ENCODE data around the gene FAAP100.
"Not testable (repeated sequence)": the region's sequence is repeated elsewhere in the genome, so short reads cannot be mapped to it uniquely, and the experiment has no call there.

Gene FAAP100, protein sequence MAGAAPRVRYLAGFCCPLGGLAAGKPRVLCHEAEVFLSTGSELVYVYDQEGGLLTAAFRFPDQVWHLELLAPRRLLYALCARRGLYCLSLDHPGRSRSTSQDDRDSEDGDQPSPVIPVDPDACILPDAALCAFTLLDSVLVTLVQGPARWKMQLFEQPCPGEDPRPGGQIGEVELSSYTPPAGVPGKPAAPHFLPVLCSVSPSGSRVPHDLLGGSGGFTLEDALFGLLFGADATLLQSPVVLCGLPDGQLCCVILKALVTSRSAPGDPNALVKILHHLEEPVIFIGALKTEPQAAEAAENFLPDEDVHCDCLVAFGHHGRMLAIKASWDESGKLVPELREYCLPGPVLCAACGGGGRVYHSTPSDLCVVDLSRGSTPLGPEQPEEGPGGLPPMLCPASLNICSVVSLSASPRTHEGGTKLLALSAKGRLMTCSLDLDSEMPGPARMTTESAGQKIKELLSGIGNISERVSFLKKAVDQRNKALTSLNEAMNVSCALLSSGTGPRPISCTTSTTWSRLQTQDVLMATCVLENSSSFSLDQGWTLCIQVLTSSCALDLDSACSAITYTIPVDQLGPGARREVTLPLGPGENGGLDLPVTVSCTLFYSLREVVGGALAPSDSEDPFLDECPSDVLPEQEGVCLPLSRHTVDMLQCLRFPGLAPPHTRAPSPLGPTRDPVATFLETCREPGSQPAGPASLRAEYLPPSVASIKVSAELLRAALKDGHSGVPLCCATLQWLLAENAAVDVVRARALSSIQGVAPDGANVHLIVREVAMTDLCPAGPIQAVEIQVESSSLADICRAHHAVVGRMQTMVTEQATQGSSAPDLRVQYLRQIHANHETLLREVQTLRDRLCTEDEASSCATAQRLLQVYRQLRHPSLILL

DNA sequence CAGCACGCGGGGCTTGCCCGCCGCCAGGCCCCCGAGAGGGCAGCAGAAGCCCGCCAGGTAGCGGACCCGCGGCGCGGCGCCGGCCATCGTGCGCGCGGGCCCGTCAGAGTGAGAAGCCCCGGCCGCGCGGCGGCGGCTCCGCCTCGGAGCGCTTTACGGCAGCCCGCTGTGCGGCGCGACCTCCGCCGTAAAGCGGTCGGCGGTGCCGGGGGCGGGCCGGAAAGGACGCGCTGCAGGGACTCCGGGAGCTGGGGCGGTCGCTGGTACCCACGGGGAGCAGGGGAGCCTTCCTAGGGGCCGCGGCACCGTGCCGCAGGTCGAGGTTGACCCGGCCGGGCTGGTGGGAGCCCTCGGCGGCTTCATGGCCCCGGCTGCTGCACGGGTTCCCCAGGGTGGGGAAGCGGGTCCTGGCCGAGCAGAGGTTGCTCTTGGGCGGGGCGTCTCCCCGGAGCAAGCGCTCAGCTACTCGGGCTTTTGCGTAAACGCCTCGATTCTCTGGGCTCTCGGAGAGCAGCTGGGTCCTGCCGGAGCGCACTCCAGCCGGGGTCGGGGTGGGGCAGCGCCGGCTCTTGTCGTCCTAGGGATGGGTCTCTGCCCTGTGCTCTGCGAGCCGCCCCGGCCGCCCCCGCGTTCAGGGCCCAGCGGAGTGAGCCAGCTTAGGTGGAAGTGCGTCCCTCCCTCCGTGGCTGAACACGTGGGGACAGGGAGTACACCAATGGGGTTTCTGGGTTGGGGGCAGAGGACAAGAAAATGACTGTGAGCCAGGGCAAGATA is at the start of gene FAAP100:
Gene FAAP100, minus strand, starts transcription at position 110 of the 774 bp plus-strand sequence. Its CDS starts 23 bp downstream, at position 87.
- H3K9me3 ChIP-seq (ENCODE audit: control insufficient read depth, low read length) = no peaks in the 10 kb centered on the region
- peak within 1 kb of the TSS; percentile 93 for H3K4me3 ChIP-seq (ENCODE audit: low read length)
- peaks cover 34% of the 10 kb centered on the region for H3K4me1 ChIP-seq (ENCODE audit: control insufficient read depth, insufficient read depth, low read length)
- no peaks in the 10 kb centered on the region for H3K27me3 ChIP-seq (replicated peaks; ENCODE audit: control insufficient read depth, insufficient read depth, low read length)
- peak; percentile 93 for DNase-seq (ENCODE audit: low read depth)
- peak within 1 kb of the TSS; percentile 92 for H3K9ac ChIP-seq (ENCODE audit: low read length)
- H3K36me3 ChIP-seq (ENCODE audit: control insufficient read depth, insufficient read depth, low read length, severe bottlenecking) = peaks cover 39% of the 10 kb centered on the region

GRCh38 chr17:81601525-81602120 is 49.5 kb upstream of the FAAP100 start:
- H3K36me3 ChIP-seq (ENCODE audit: control insufficient read depth, insufficient read depth, low read length, severe bottlenecking) = peaks cover 83% of the 10 kb centered on the region
- peaks cover 18% of the 10 kb centered on the region for H3K4me1 ChIP-seq (ENCODE audit: control insufficient read depth, insufficient read depth, low read length)
- H3K9ac ChIP-seq (ENCODE audit: low read length) = no peak overlapping the region
- no peak overlapping the region for H3K4me3 ChIP-seq (ENCODE audit: low read length)
- H3K9me3 ChIP-seq (ENCODE audit: control insufficient read depth, low read length) = no peaks in the 10 kb centered on the region
- DNase-seq (ENCODE audit: low read depth) = peak; percentile 87
- H3K27me3 ChIP-seq (replicated peaks; ENCODE audit: control insufficient read depth, insufficient read depth, low read length) = no peaks in the 10 kb centered on the region

- H3K4me3 ChIP-seq (ENCODE audit: low read length) = no peak overlapping the region
- no peaks in the 10 kb centered on the region for H3K9me3 ChIP-seq (ENCODE audit: control insufficient read depth, low read length)
- H3K36me3 ChIP-seq (ENCODE audit: control insufficient read depth, insufficient read depth, low read length, severe bottlenecking) = peaks cover 87% of the 10 kb centered on the region
These were observed 47.8 kb upstream of the FAAP100 start for GRCh38 chr17:81599719-81600486.

GRCh38 chr17:81593105-81593871 is 41.1 kb upstream of the FAAP100 start:
- peaks cover 13% of the 10 kb centered on the region for H3K4me1 ChIP-seq (ENCODE audit: control insufficient read depth, insufficient read depth, low read length)
- no peak overlapping the region for H3K9ac ChIP-seq (ENCODE audit: low read length)
- H3K27me3 ChIP-seq (replicated peaks; ENCODE audit: control insufficient read depth, insufficient read depth, low read length) = no peaks in the 10 kb centered on the region
- no peak for DNase-seq (ENCODE audit: low read depth)
- H3K9me3 ChIP-seq (ENCODE audit: control insufficient read depth, low read length) = no peaks in the 10 kb centered on the region
- H3K4me3 ChIP-seq (ENCODE audit: low read length) = no peak overlapping the region
- H3K36me3 ChIP-seq (ENCODE audit: control insufficient read depth, insufficient read depth, low read length, severe bottlenecking) = peaks cover 84% of the 10 kb centered on the region

More at GRCh38 chr17:81599719-81600486, 47.8 kb upstream of the FAAP100 start:
- H3K9ac ChIP-seq (ENCODE audit: low read length) = peak overlapping the region; percentile 27
- DNase-seq (ENCODE audit: low read depth) = peak; percentile 55
- no peaks in the 10 kb centered on the region for H3K27me3 ChIP-seq (replicated peaks; ENCODE audit: control insufficient read depth, insufficient read depth, low read length)
- H3K4me1 ChIP-seq (ENCODE audit: control insufficient read depth, insufficient read depth, low read length) = peaks cover 28% of the 10 kb centered on the region

GRCh38 chr17:81591971-81592370 is 39.8 kb upstream of the FAAP100 start:
- H3K27me3 ChIP-seq (replicated peaks; ENCODE audit: control insufficient read depth, insufficient read depth, low read length) = no peaks in the 10 kb centered on the region
- H3K9me3 ChIP-seq (ENCODE audit: control insufficient read depth, low read length) = no peaks in the 10 kb centered on the region
- H3K4me1 ChIP-seq (ENCODE audit: control insufficient read depth, insufficient read depth, low read length) = peaks cover 13% of the 10 kb centered on the region
- no peak for DNase-seq (ENCODE audit: low read depth)
- H3K4me3 ChIP-seq (ENCODE audit: low read length) = no peak overlapping the region
- H3K36me3 ChIP-seq (ENCODE audit: control insufficient read depth, insufficient read depth, low read length, severe bottlenecking) = peaks cover 84% of the 10 kb centered on the region
- H3K9ac ChIP-seq (ENCODE audit: low read length) = no peak overlapping the region

DNA sequence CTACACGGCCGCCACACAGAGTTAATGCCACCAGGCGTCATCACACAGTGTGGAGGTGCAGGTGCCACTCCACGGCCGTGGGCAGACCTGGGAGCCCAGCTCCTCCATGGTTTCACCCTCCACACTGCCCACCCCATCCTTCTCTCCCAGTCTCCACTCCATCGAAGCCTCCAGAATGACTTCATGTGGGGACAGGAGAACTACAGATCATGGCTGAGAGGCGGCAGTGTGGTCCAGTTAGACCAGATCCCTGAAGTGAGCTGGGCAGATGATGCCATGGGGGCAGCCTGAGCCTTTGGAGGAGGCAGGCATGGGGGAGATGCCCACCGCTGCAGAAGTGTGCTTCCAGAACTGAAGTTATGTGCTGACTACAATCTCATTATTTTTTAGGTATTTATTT is 38.0 kb upstream of the FAAP100 start:
- no peak for DNase-seq (ENCODE audit: low read depth)
- no peak overlapping the region for H3K9ac ChIP-seq (ENCODE audit: low read length)
- H3K9me3 ChIP-seq (ENCODE audit: control insufficient read depth, low read length) = no peaks in the 10 kb centered on the region
- peaks cover 5% of the 10 kb centered on the region for H3K4me1 ChIP-seq (ENCODE audit: control insufficient read depth, insufficient read depth, low read length)
- H3K36me3 ChIP-seq (ENCODE audit: control insufficient read depth, insufficient read depth, low read length, severe bottlenecking) = peaks cover 87% of the 10 kb centered on the region
- H3K4me3 ChIP-seq (ENCODE audit: low read length) = no peak overlapping the region
- H3K27me3 ChIP-seq (replicated peaks; ENCODE audit: control insufficient read depth, insufficient read depth, low read length) = no peaks in the 10 kb centered on the region

- no peak for DNase-seq (ENCODE audit: low read depth)
- Histone ChIP-seq H3K27me3 (replicated peaks; ENCODE audit: control insufficient read depth, insufficient read depth, low read length) (no peaks in the 10 kb centered on the region), H3K36me3 (ENCODE audit: control insufficient read depth, insufficient read depth, low read length, severe bottlenecking) (peaks cover 90% of the 10 kb centered on the region)
These were observed 37.5 kb upstream of the FAAP100 start for GRCh38 chr17:81589612-81590011.

DNA sequence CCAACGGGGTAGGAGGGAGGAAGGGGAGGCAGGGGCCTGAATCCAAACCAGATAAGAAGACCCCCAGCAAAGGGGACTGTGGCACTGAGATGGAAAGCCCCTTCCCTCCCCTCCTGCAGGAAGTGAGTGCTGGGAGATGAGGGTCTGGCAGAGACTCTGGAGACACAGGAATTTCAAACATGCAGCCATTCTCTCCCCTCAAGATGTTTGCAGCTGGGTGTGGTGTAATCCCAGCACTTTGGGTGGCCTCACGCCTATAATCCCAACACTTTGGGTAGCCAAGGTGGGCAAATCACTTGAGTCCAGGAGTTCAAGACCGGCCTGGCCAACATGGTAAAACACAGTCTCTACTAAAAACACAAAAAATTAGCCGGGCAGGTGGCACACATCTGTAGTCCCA is 33.9 kb upstream of the FAAP100 start:
- H3K4me3 ChIP-seq (ENCODE audit: low read length) = no peak overlapping the region
- peaks cover 22% of the 10 kb centered on the region for H3K4me1 ChIP-seq (ENCODE audit: control insufficient read depth, insufficient read depth, low read length)
- no peaks in the 10 kb centered on the region for H3K27me3 ChIP-seq (replicated peaks; ENCODE audit: control insufficient read depth, insufficient read depth, low read length)
- DNase-seq (ENCODE audit: low read depth) = no peak
- H3K36me3 ChIP-seq (ENCODE audit: control insufficient read depth, insufficient read depth, low read length, severe bottlenecking) = peaks cover 91% of the 10 kb centered on the region
- H3K9me3 ChIP-seq (ENCODE audit: control insufficient read depth, low read length) = no peaks in the 10 kb centered on the region
- H3K9ac ChIP-seq (ENCODE audit: low read length) = no peak overlapping the region

More at GRCh38 chr17:81589612-81590011, 37.5 kb upstream of the FAAP100 start:
- no peaks in the 10 kb centered on the region for H3K9me3 ChIP-seq (ENCODE audit: control insufficient read depth, low read length)
- no peak overlapping the region for H3K9ac ChIP-seq (ENCODE audit: low read length)
- no peak overlapping the region for H3K4me3 ChIP-seq (ENCODE audit: low read length)
- H3K4me1 ChIP-seq (ENCODE audit: control insufficient read depth, insufficient read depth, low read length) = peaks cover under 1% of the 10 kb centered on the region

GRCh38 chr17:81584771-81585170 is 32.6 kb upstream of the FAAP100 start:
- H3K9me3 ChIP-seq (ENCODE audit: control insufficient read depth, low read length); H3K4me3 ChIP-seq (ENCODE audit: low read length); DNase-seq (ENCODE audit: low read depth); H3K27me3 ChIP-seq (replicated peaks; ENCODE audit: control insufficient read depth, insufficient read depth, low read length); H3K9ac ChIP-seq (ENCODE audit: low read length): not testable (repeated sequence)
- H3K36me3 ChIP-seq (ENCODE audit: control insufficient read depth, insufficient read depth, low read length, severe bottlenecking) = peaks cover 87% of the 10 kb centered on the region
- H3K4me1 ChIP-seq (ENCODE audit: control insufficient read depth, insufficient read depth, low read length) = peaks cover 26% of the 10 kb centered on the region

All from adipocyte (in vitro differentiated cells).